NCI-H2171 treated with DMSO at 0.1 percent for 48 hours (cell line): ENCODE measurements around the gene SPCS2.
"Not testable (repeated sequence)": the region's sequence is repeated elsewhere in the genome, so short reads cannot be mapped to it uniquely, and the experiment has no call there.

ENCODE experiments used
- DNase-seq: peaks from one replicate; lab custom pipeline; 2025; lab: John Stamatoyannopoulos, UW

The SPCS2 gene

GRCh38 chr11:75002516-75002915 is 53.5 kb downstream of the SPCS2 start:
- DNase-seq: no peak

DNA sequence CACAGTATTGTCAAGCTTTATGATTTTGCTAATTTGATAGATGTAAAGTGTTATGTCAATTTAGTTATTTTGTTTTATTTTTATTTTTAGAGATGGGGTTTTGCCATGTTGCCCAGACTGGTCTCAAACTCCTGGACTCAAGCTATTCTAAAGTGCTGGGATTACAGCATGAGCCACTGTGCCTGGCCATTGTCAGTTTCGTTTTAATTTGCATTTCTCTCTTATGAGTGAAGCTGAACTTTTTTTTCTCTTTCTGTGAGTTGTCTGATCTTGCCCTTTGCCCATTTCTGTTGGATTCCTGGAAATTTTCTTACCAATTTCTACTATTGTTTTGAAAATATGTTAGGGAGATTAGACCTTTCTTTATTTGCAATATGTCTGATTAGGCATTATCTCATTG is 55.1 kb downstream of the SPCS2 start:
- DNase-seq: no peak

DNA sequence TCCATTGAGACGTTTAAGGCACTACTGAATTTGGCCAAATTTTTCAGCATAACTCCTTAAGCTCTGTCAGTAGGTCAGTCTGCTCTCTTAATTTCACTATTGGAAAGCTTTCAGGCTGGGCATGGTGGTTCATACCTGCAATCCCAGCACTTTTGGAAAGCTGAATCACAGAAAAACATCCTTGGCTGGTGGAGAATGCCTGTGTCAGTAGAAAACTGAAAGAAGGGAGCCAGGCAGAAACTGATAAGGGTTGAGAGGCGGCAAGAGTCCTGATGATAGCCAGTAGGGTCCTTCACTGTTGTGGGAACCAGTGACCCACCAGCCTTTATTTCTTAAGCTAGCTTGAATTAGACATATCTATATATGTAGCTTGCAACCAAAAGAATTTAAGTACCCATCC is 62.3 kb downstream of the SPCS2 start:
- no peak for DNase-seq

DNA sequence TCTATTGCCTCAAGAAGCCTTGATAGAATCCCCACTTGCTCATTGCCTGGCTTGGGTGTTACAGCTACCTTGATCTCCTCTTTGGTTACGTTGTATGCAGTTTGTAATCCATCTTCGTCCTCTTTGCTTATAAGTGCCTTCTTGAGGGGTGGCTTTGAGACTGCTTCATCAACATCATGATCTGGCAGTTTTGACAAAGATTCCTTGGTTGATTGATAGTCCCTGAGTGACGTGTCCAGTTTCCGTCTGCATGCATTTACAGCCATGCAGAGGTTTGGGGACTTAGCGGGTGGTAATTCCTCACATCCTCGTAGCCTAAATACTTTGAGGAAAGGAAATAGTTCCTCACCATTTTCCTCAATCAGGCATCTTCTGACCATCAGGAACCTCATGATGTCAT is 62.8 kb downstream of the SPCS2 start:
- DNase-seq: no peak

DNA sequence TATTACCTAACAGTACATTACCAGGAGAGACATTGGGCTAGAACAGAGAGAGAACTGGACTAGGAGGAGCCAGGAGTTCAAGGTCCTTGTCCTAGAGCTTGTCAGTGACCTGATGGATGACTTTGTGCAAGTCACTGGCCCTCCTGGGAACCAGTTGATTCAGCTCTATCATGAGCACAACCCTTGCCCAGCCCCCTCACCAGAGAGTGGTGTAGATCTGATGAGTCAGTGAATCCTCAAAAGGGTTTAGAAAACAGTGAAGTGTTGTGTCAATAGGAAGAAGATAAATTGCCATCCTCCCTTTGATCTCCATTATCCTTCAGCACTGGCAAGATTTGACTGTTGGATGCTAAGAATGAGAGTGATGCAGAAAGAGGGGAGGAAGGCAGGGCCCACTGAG is 64.0 kb downstream of the SPCS2 start:
- DNase-seq: no peak

DNA sequence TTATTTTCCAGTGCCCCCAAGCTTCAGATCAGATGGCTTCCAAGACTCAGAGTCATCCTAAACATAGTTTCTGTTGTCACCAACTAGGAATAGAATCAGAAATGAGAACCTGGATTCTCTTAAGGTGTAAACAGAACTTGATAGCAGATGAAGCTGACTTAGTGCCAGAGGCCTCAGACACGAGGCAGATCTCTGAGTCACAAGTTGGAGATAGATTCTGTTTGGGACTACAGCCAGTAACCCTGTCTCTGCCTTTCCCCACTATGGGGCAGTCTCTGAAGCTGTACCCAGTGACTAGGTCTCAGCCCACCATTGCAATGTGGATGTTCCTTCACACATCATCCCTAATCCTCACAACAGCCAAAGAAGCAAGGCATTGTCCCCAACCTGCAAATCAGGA is 65.1 kb downstream of the SPCS2 start:
- no peak for DNase-seq

DNA sequence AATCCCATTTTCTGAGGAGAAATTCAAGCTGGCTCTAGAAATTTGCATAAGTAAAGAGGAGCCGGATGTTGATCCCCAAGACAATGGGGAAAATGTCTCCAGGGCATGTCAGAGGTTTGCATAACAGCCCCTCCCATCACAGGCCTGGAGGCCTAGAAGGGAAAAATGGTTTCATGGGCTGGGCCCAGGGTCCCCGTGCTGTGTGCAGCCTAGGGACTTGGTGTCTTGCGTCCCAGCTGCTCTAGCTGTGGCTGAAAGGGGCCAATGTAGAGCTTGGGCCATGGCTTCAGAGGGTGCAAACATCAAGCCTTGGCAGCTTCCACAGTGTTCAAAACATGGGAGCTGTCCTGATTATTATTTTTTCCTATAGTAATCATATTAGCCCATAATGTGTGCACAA is 70.1 kb downstream of the SPCS2 start:
- DNase-seq: not testable (repeated sequence)

DNA sequence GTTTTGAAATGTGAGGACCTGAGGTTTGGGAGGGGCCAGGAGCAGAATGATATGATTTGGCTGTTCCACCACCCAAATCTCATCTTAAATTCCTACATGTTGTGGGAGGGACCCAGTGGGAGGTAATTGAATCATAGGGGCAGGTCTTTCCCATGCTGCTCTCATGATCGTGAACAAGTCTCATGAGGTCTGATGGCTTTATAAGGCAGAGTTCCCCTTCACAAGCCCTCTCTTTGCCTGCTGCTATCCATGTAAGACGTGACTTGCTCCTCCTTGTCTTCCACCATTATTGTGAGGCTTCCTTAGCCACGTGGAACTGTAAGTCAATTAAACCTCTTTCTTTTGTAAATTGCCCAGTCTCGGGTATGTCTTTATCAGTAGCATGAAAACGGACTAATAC is 71.3 kb downstream of the SPCS2 start:
- not testable (repeated sequence) for DNase-seq

DNA sequence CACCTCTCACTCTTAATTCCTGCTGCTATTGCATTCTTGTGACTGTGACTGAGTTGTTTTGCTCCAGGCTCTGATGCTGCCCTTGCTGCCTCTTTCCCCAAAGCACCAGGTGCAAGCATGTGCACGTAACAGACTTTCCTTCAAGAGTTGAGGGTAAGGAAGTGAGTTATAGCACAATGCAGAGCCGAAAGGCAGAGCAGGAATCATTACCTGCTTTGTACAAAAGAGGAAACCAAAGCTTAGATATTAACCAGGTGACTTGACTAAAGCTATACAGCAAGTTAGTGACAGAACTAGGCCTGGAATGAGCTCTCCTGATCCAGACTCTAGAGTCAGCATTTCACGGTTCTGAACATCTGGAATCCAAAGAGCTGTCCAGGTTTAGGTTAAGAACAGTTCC is 73.2 kb downstream of the SPCS2 start:
- DNase-seq: no peak

- peak; percentile 47 for DNase-seq
Measured at GRCh38 chr11:75022759-75023396, 73.8 kb downstream of the SPCS2 start.

- no peak for DNase-seq
Measured at GRCh38 chr11:75023446-75024067, 74.5 kb downstream of the SPCS2 start.

GRCh38 chr11:75024068-75024449 is 75.0 kb downstream of the SPCS2 start:
- DNase-seq: no peak

DNA sequence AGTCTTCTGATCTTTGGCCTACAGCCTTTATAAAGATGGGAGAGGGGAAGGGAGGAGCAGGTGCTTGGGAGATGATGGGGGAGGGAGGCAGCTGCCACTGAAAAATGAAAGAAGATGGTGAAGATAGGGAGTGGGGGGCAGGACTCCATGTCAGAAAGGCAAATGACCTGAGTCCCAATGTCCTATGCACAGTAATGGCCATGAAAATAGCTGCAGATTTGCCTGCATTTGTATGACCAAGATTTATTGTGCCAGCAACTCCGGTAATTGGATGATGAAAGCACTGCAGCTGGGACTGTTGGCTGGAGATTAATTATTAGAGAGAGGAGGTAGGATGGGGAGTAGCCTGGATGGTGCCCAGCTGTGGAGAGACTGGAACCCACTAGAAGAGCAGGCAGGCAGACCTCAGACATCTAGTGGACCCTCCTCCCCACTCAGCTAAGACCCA is 75.7 kb downstream of the SPCS2 start:
- no peak for DNase-seq

DNA sequence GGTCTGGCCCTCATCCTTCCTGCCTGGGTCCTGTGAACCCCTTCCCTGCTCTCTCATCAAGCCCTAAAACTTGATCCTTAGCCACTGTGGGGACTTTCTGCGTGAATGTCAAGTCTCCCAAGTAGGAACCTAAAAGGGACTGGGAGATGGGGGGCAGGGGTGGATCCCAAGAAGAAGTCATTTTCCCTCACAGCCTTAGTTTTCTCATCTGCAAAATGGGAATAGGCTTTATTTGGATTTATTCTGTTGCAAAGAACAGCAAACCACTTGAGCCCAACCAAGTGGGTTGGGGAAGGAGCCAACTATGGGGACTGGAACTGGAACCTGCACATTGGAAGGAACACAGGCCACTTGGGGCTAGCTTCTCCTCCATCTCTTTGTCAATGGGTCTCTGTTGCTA is 76.5 kb downstream of the SPCS2 start:
- DNase-seq: no peak

DNA sequence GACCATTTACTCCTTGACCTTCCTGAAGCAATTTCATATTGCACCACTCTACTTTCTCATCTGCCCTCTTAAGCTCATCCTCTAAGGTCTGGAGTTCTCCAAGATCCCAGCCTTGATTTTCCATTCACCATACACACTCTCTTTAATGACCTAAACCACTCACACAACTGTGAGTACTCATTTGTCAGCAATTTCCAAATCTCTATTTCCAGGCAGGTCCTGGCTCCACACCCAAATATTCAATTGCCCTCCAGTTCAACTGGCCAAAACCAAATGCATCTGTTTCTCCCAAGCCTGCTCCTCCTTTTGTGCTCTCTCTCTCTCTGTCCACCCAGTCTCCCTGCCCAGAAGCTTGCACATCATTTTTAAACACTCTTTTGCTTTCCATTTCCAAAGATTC is 79.3 kb downstream of the SPCS2 start:
- DNase-seq: no peak
